ENCODE measurements around the gene SNRNP40.
"Not testable (repeated sequence)": the region's sequence is repeated elsewhere in the genome, so short reads cannot be mapped to it uniquely, and the experiment has no call there.

Gene SNRNP40

GRCh38 chr1:31310198-31310597 is 13.6 kb upstream of the SNRNP40 start:
- H3K4me3 ChIP-seq (ENCODE audit: extremely low read depth, insufficient read depth, low read length, poor library complexity, severe bottlenecking), result no peak overlapping the region
- peaks cover 69% of the 10 kb centered on the region for H3K36me3 ChIP-seq (ENCODE audit: control insufficient read depth, insufficient read depth, low read length)

DNA sequence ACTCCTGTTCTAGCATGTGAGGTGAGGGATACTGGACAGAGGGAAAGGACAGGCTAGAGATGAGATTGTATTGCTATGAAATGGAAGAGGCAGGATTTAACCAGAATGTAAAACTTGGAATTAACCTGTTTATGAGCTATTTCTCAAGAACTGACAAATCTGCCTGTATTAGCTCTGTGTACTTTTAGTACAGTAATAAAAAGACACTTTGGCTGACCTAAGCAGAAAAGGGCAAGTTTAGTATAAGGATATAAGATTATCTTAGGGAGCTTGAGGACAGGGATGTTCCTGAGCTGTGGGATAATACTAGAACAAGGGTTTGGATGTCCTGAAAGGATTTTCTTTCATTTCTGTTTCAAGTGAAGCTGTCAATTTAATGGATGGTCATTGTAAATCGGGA is 11.4 kb upstream of the SNRNP40 start:
- Histone ChIP-seq H3K4me1 (ENCODE audit: control insufficient read depth, insufficient read depth, low read length, poor library complexity, severe bottlenecking) (no peaks in the 10 kb centered on the region), H3K9me3 (ENCODE audit: control insufficient read depth, low read length) (no peaks in the 10 kb centered on the region), H3K27ac (ENCODE audit: low read depth, low read length, severe bottlenecking) (no peak overlapping the region), H3K4me3 (ENCODE audit: extremely low read depth, insufficient read depth, low read length, poor library complexity, severe bottlenecking) (no peak overlapping the region), H3K36me3 (ENCODE audit: control insufficient read depth, insufficient read depth, low read length) (peaks cover 63% of the 10 kb centered on the region)
- WGBS, 2 experiments (ENCODE audit: insufficient coverage in 2 of 2), result no CpG with 5 or more reads among the region's 1 CpG

More at GRCh38 chr1:31310198-31310597, 13.6 kb upstream of the SNRNP40 start:
- H3K4me1 ChIP-seq (ENCODE audit: control insufficient read depth, insufficient read depth, low read length, poor library complexity, severe bottlenecking), result no peaks in the 10 kb centered on the region
- H3K9me3 ChIP-seq (ENCODE audit: control insufficient read depth, low read length), result no peaks in the 10 kb centered on the region
- WGBS, 2 experiments (ENCODE audit: insufficient coverage in 2 of 2), result 93 to 100% methylated on average over 2 to 4 of the region's 4 CpGs
- H3K27ac ChIP-seq (ENCODE audit: low read depth, low read length, severe bottlenecking), result no peak overlapping the region

- peaks cover 55% of the 10 kb centered on the region for H3K36me3 ChIP-seq (ENCODE audit: control insufficient read depth, insufficient read depth, low read length)
- no peaks in the 10 kb centered on the region for H3K4me1 ChIP-seq (ENCODE audit: control insufficient read depth, insufficient read depth, low read length, poor library complexity, severe bottlenecking)
- no peaks in the 10 kb centered on the region for H3K9me3 ChIP-seq (ENCODE audit: control insufficient read depth, low read length)
- H3K27ac ChIP-seq (ENCODE audit: low read depth, low read length, severe bottlenecking), result no peak overlapping the region
- H3K4me3 ChIP-seq (ENCODE audit: extremely low read depth, insufficient read depth, low read length, poor library complexity, severe bottlenecking), result no peak overlapping the region
- 86 to 100% methylated on average over 1 to 2 of the region's 3 CpGs for WGBS, 2 experiments (ENCODE audit: insufficient coverage in 2 of 2)
These were observed 9.7 kb upstream of the SNRNP40 start for GRCh38 chr1:31306278-31306677.

DNA sequence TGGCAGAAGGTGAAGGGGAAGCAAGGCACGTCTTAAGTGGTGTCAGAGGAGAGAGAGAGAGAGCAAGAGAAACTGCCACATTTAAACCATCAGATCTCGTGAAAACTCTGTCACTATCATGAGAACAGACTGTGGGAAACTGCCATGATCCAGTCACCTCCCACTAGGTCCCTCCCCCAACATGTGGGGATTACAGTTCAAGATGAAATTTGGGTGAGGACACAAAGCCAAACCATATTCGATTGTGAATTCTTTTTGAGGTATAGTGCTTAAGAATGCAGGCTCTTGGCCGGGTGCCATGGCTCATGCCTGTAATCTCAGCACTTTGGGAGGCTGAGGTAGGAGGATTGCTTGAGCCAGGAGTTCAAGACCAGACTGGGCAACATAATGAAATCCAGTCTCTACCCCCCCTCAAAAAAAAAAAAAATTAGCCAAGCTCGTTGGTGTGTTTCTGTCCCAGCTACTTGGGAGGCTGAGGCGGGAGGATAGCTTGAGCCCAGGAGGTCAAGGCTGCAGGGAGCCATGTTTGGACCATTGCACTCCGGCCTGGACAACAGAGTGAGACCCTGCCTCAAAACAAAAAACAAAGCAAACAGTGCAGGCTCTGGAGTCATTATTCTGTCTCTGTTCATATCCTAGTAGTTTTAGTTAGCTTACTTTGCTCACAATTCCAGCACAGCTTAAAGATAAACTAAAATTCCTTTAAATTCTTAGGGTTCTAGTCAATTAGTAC is 6.3 kb upstream of the SNRNP40 start:
- Histone ChIP-seq H3K27ac (ENCODE audit: low read depth, low read length, severe bottlenecking) (no peak overlapping the region), H3K4me1 (ENCODE audit: control insufficient read depth, insufficient read depth, low read length, poor library complexity, severe bottlenecking) (peaks cover 10% of the 10 kb centered on the region), H3K36me3 (ENCODE audit: control insufficient read depth, insufficient read depth, low read length) (peaks cover 44% of the 10 kb centered on the region), H3K9me3 (ENCODE audit: control insufficient read depth, low read length) (no peaks in the 10 kb centered on the region), H3K4me3 (ENCODE audit: extremely low read depth, insufficient read depth, low read length, poor library complexity, severe bottlenecking) (no peak overlapping the region)
- 95 to 98% methylated on average over 4 to 5 of the region's 7 CpGs for WGBS, 2 experiments (ENCODE audit: insufficient coverage in 2 of 2)

DNA sequence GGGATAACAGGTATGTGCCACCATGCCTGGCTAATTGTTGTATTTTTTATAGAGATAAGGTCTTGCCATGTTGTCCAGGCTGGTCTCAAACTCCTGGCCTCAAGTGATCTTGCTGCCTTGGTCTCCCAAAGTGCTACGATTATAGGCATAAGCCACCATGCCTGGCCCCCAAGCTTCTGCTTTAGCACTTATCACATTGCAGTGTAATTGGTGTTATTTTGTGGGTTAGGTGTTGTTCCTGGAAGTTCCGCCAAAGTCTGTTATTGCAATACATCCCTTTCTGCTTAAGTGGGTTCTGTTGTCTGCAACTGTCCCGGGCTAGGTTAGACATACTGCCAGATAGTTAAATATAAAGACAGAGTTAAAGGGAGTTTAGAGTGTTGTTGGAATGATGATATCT is 3.6 kb upstream of the SNRNP40 start:
- Histone ChIP-seq H3K9me3 (ENCODE audit: control insufficient read depth, low read length) (no peaks in the 10 kb centered on the region), H3K36me3 (ENCODE audit: control insufficient read depth, insufficient read depth, low read length) (peaks cover 29% of the 10 kb centered on the region), H3K4me3 (ENCODE audit: extremely low read depth, insufficient read depth, low read length, poor library complexity, severe bottlenecking) (no peak overlapping the region), H3K4me1 (ENCODE audit: control insufficient read depth, insufficient read depth, low read length, poor library complexity, severe bottlenecking) (peaks cover 11% of the 10 kb centered on the region), H3K27ac (ENCODE audit: low read depth, low read length, severe bottlenecking) (peak overlapping the region; percentile 65)
- 100% methylated on average over 1 to 2 of the region's 3 CpGs for WGBS, 2 experiments (ENCODE audit: insufficient coverage in 2 of 2)

GRCh38 chr1:31299365-31299764 is 2.8 kb upstream of the SNRNP40 start:
- WGBS, 2 experiments (ENCODE audit: insufficient coverage in 2 of 2), result 100% methylated on average over 1 of the region's 1 CpG; no CpG with 5 or more reads in 1 of the 2 experiments
- peak overlapping the region; percentile 78 for H3K27ac ChIP-seq (ENCODE audit: low read depth, low read length, severe bottlenecking)
- H3K9me3 ChIP-seq (ENCODE audit: control insufficient read depth, low read length), result no peaks in the 10 kb centered on the region
- H3K36me3 ChIP-seq (ENCODE audit: control insufficient read depth, insufficient read depth, low read length), result peaks cover 31% of the 10 kb centered on the region
- H3K4me3 ChIP-seq (ENCODE audit: extremely low read depth, insufficient read depth, low read length, poor library complexity, severe bottlenecking), result no peak overlapping the region
- H3K4me1 ChIP-seq (ENCODE audit: control insufficient read depth, insufficient read depth, low read length, poor library complexity, severe bottlenecking), result peaks cover 11% of the 10 kb centered on the region

DNA sequence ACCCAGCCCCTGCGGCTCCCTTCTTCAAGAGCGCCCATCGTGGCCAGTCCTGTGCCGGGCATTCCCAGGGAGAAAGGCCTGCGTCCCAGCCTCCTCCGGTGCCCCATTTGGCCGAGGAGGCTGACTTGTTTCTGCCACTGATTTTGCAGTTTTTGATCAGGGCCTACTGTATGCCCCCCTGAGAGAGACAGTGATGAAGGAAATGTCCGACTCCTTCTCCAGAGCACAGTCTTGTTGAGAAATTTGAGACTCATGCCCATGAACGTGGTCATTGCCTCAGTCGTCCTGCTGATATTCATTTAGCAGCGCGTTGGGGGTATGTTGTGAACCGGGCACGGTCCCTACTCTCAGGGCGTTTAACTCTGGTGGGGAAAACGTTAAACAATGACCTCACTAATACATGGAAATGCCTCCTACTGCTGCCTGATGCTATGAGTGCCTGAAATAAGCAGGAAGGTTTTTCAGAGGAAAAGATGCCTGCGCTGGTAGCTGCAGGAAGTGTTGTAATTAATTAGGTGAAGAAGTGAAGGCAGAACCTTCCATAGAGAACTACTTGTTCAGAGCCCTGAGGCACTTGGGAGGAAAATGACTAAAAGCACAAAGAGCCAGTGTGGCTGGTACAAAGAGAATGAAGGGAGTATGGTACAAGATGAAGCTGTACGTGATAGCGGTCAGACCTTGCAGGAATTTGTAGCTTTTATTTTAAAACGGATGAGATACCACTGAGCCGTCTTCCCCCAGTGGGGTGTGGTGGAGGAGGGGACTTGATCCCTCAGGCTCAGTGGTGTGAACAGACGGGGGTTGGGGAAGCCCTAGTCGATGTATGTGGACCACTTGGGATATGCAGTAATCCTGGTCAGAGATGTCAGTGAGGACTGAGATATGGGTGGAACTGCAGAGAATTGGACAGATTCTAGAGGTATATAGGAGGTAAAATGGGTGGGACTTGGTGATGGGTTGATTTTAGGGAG is 974 bp upstream of the SNRNP40 start:
- Histone ChIP-seq H3K27ac (ENCODE audit: low read depth, low read length, severe bottlenecking) (peak overlapping the region; percentile 90), H3K4me1 (ENCODE audit: control insufficient read depth, insufficient read depth, low read length, poor library complexity, severe bottlenecking) (peaks cover 11% of the 10 kb centered on the region), H3K9me3 (ENCODE audit: control insufficient read depth, low read length) (no peaks in the 10 kb centered on the region), H3K4me3 (ENCODE audit: extremely low read depth, insufficient read depth, low read length, poor library complexity, severe bottlenecking) (peak overlapping the region; percentile 98), H3K36me3 (ENCODE audit: control insufficient read depth, insufficient read depth, low read length) (peaks cover 36% of the 10 kb centered on the region)
- 11 to 12% methylated on average over 17 to 18 of the region's 23 CpGs for WGBS, 2 experiments (ENCODE audit: insufficient coverage in 2 of 2)

DNA sequence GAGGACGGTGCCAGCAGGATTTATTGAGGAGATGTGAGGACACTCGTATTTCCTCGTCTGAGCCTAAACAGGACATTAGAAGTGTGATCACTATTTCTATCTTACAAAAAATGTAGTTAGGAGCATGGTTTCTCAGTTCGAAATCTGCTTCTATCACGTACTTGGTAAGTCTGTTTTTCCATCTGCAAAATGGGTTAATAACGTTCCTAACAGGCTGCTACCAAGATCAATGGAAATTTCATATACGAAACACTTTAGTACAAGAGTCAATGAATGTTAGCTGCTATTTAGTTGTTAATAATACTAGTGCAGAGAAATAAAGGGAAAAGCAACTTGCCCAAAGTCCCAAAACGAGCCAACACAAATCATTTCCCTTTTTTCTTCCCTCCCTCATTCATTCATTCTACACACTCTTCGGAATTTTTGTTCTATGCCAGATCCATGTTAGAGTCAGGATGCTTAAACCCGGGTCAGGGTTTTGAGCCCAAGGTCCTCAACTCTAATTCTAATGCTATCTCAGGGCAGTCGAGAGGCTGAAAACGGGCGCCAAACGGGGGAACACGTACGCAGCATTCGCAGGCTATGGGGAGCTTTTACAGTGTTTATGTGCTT is 608 bp downstream of the SNRNP40 start:
- H3K36me3 ChIP-seq (ENCODE audit: control insufficient read depth, insufficient read depth, low read length), result peaks cover 43% of the 10 kb centered on the region
- H3K4me1 ChIP-seq (ENCODE audit: control insufficient read depth, insufficient read depth, low read length, poor library complexity, severe bottlenecking), result peaks cover 11% of the 10 kb centered on the region
- H3K4me3 ChIP-seq (ENCODE audit: extremely low read depth, insufficient read depth, low read length, poor library complexity, severe bottlenecking), result peak overlapping the region; percentile 98
- H3K27ac ChIP-seq (ENCODE audit: low read depth, low read length, severe bottlenecking), result peak overlapping the region; percentile 85
- WGBS, 2 experiments (ENCODE audit: insufficient coverage in 2 of 2), result 8 to 23% methylated on average over 11 of the region's 17 CpGs
- no peaks in the 10 kb centered on the region for H3K9me3 ChIP-seq (ENCODE audit: control insufficient read depth, low read length)

DNA sequence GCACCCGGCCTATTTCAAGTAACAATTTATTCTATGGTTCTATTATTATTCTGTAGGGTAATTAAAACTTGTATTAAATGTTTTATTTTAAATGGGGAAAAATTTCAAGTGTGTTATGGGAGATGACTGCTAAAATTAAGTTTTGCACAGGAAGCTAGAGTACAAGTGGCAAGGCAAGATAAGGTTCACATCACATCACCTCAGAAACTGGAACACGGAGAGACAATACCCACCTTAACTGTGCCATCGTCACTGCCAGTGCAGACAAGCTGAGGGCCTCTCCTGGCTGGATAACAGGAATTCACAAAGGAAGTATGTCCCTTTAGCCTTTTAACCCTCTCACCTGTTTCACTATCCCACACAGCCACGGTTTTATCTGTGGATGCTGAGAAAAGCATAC is 7.6 kb downstream of the SNRNP40 start:
- H3K36me3 ChIP-seq (ENCODE audit: control insufficient read depth, insufficient read depth, low read length), result peaks cover 89% of the 10 kb centered on the region
- 100% methylated on average over 1 to 2 of the region's 4 CpGs for WGBS, 2 experiments (ENCODE audit: insufficient coverage in 2 of 2)
- no peaks in the 10 kb centered on the region for H3K4me1 ChIP-seq (ENCODE audit: control insufficient read depth, insufficient read depth, low read length, poor library complexity, severe bottlenecking)
- H3K4me3 ChIP-seq (ENCODE audit: extremely low read depth, insufficient read depth, low read length, poor library complexity, severe bottlenecking), result no peak overlapping the region
- H3K27ac ChIP-seq (ENCODE audit: low read depth, low read length, severe bottlenecking), result no peak overlapping the region
- no peaks in the 10 kb centered on the region for H3K9me3 ChIP-seq (ENCODE audit: control insufficient read depth, low read length)

DNA sequence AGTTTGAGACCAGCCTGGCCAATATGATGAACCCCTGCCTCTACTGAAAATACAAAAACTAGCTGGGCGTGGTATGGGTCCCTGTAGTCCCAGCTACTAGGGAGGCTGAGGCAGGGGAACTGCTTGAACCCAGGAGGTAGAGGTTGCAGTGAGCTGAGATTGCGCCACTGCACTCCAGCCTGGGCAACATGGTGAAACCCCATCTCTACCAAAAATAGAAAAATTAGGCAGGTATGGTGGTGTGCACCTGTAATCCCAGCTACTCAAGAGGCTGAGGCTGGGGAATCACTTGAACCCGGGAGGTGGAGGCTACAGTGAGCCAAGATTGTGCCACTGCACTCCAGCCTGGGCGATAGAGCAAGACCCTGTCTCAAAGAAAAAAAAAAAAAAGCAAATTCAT is 8.8 kb downstream of the SNRNP40 start:
- WGBS, 2 experiments (ENCODE audit: insufficient coverage in 2 of 2), result 83 to 88% methylated on average over 1 to 3 of the region's 4 CpGs

More for the DNA sequence above, 8.8 kb downstream of the SNRNP40 start:
- H3K4me1 ChIP-seq (ENCODE audit: control insufficient read depth, insufficient read depth, low read length, poor library complexity, severe bottlenecking); H3K4me3 ChIP-seq (ENCODE audit: extremely low read depth, insufficient read depth, low read length, poor library complexity, severe bottlenecking); H3K27ac ChIP-seq (ENCODE audit: low read depth, low read length, severe bottlenecking); H3K9me3 ChIP-seq (ENCODE audit: control insufficient read depth, low read length): not testable (repeated sequence)
- peaks cover 90% of the 10 kb centered on the region for H3K36me3 ChIP-seq (ENCODE audit: control insufficient read depth, insufficient read depth, low read length)
